Erythroblast (primary cell): ENCODE data around the gene NRXN3.

Source experiments
- GATA1 ChIP-seq: IDR thresholded peaks from 2 replicates; pipeline ENCODE4 v1.6.1; 2011; ENCODE audit warnings: low read depth, mild to moderate bottlenecking, control low read depth, low read length, moderate library complexity
- POLR2A ChIP-seq: IDR thresholded peaks from 2 replicates; pipeline ENCODE4 v1.6.1; 2011; ENCODE audit warnings: mild to moderate bottlenecking, low read length

GRCh38 chr14:78479127-78479780 lies 309.1 kb downstream of the NRXN3 start:
- TF ChIP-seq POLR2A (no peak), GATA1 (no peak)
